DOHH2 (cell line): ENCODE data around the gene TNFSF12.

Experiments
- H3F3A ChIP-seq: fragments of 200-600 bp; sonication (generic), shearing (Covaris generic); 2 replicates; pipeline ENCODE4 v1.6.0; 2016; ENCODE audit warnings: antibody characterized with exemption, mild to moderate bottlenecking; ENCODE audit not compliant: control insufficient read depth, insufficient read depth
- H3K27ac ChIP-seq: fragments of 200-600 bp; sonication (generic); 2 replicates; pipeline ENCODE4 v1.5.1; 2014; ENCODE audit warnings: low read depth, mild to moderate bottlenecking, low read length, moderate library complexity
- H3K27me3 ChIP-seq: fragments of 200-600 bp; sonication (generic); 2 replicates; pipeline ENCODE4 v1.6.1; 2014; ENCODE audit warnings: mild to moderate bottlenecking, low read length, mixed read lengths; ENCODE audit not compliant: control insufficient read depth
- H3K36me3 ChIP-seq: fragments of 200-600 bp; sonication (generic); 2 replicates; pipeline ENCODE4 v1.6.1; 2014; ENCODE audit warnings: mild to moderate bottlenecking, low read length, moderate library complexity, mixed read lengths; ENCODE audit not compliant: control insufficient read depth
- H3K4me1 ChIP-seq: fragments of 200-600 bp; sonication (generic); 2 replicates; pipeline ENCODE4 v1.6.1; 2014; ENCODE audit warnings: mild to moderate bottlenecking, low read length, mixed read lengths; ENCODE audit not compliant: control insufficient read depth
- H3K4me2 ChIP-seq: fragments of 200-600 bp; sonication (generic); 2 replicates; pipeline ENCODE4 v1.6.0; 2014; ENCODE audit warnings: mild to moderate bottlenecking, low read length, moderate library complexity
- H3K4me3 ChIP-seq: fragments of 200-600 bp; sonication (generic); 2 replicates; pipeline ENCODE4 v1.5.1; 2014; ENCODE audit warnings: mild to moderate bottlenecking, low read length, mixed read lengths
- H3K79me2 ChIP-seq: fragments of 200-600 bp; sonication (generic); 2 replicates; pipeline ENCODE4 v1.6.1; 2014; ENCODE audit warnings: mild to moderate bottlenecking, low read length, mixed read lengths; ENCODE audit not compliant: control insufficient read depth
- H3K9me2 ChIP-seq: fragments of 200-600 bp; sonication (generic); replicated peaks from 2 replicates; pipeline ENCODE4 v1.6.1; 2014; ENCODE audit warnings: mild to moderate bottlenecking, low read length, mixed read lengths; ENCODE audit not compliant: control insufficient read depth
- H3K9me3 ChIP-seq: fragments of 200-600 bp; sonication (generic); 2 replicates; pipeline ENCODE4 v1.6.1; 2014; ENCODE audit warnings: antibody characterized with exemption, low read length, mixed read lengths; ENCODE audit not compliant: control insufficient read depth, insufficient read depth
- H4K20me1 ChIP-seq: fragments of 200-600 bp; sonication (generic); 2 replicates; pipeline ENCODE4 v1.6.0; 2014; ENCODE audit warnings: low read depth, mild to moderate bottlenecking, antibody characterized with exemption, low read length, moderate library complexity; ENCODE audit not compliant: control insufficient read depth, insufficient read depth
- CTCF ChIP-seq: fragments of 200-600 bp; sonication (generic); IDR thresholded peaks from one replicate; pipeline ENCODE4 v1.5.1; 2014; ENCODE audit warnings: antibody characterized with exemption, mild to moderate bottlenecking, low read depth, low read length; ENCODE audit not compliant: poor library complexity, severe bottlenecking
- EZH2phosphoT487 ChIP-seq: fragments of 200-600 bp; sonication (generic); IDR thresholded peaks from 2 replicates; pipeline ENCODE4 v1.6.1; 2017; ENCODE audit warnings: borderline replicate concordance, mild to moderate bottlenecking, antibody characterized with exemption, low read length, moderate library complexity, mixed read lengths

The TNFSF12 gene

DNA sequence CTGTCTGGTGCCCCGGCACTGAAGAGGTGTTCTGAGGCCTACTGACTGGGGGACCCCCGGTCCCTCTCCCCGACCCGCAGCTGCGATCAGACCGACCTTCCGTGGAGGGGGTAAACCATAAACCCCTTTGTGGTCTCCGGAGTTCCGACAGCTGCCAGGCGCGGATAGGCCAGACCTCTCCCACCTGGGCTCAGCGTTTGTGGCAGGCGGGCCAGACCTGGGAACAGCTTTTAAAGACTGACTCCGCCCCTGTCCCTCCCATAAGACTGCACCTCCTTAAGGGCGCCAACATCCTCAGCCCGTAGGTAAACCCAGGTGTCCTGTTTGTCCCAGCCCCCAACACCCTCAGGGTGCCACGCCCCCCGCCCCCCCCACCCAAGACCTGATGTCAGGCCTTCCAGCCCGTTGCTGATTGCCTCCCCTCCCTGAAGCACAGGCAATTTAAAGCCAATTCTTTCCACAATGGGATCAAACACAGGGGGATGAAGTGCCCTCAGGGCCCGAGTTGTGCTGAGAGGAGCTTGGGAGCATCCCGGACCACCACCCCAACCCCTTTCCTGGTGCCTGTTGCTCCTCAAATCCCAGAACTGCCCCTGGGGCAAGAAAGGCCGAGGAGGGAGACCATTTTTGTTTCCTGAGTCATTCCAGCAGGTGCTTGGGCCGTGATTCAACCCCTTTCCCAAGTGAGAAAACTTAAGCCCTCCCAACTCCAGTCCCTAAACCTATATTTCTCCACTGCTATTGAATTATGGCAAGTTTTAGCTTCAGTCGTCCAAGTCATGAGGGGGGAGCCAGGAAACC is 41.2 kb downstream of the TNFSF12 start, which contains the start of gene SOX15:
Gene SOX15 (minus strand): TSS at position 204 of the 801 bp plus-strand sequence. CDS start 418 bp downstream, outside the sequence.
- Histone ChIP-seq H4K20me1 (no peaks in the 10 kb centered on the region), H3K4me3 (no peak within 1 kb of the TSS), H3F3A (peaks cover 3% of the 10 kb centered on the region; the same call in 1 of the 2 replicates), H3K79me2 (peaks cover 15% of the 10 kb centered on the region), H3K9me2 (no peaks in the 10 kb centered on the region), H3K9me3 (no peaks in the 10 kb centered on the region), H3K27me3 (no peaks in the 10 kb centered on the region), H3K36me3 (peaks cover 87% of the 10 kb centered on the region), H3K4me2 (no peak within 1 kb of the TSS), H3K4me1 (peaks cover 9% of the 10 kb centered on the region), H3K27ac (no peak within 1 kb of the TSS)
- TF ChIP-seq EZH2phosphoT487 = no peak
- no peak for TF ChIP-seq CTCF

DNA sequence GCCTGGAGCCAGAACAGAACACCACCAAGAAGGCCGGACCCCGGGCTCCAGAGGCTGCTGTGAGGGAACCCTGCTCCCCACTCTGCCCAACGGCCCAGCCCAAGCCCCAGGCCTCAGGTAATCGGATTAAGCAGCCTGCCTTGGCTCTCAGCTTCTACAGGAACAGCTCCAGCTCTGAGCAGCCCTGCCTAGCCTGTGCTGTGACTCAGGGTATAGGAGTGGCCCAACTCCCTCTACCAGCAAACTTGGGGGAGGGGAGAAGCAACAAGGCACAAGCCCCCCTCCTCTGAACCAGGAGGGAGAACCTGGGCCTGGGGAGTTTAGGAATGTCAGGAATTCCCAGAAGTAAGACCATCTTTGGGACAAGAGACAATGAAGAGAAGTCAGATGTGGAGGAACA is 41.9 kb downstream of the TNFSF12 start:
- no peaks in the 10 kb centered on the region for H4K20me1 ChIP-seq
- no peak overlapping the region for H3K27ac ChIP-seq
- no peaks in the 10 kb centered on the region for H3K27me3 ChIP-seq
- peaks cover 2% of the 10 kb centered on the region for H3K4me1 ChIP-seq
- H3F3A ChIP-seq = peaks cover 3% of the 10 kb centered on the region; the same call in 1 of the 2 replicates
- H3K9me3 ChIP-seq = no peaks in the 10 kb centered on the region
- peaks cover 89% of the 10 kb centered on the region for H3K36me3 ChIP-seq
- H3K4me2 ChIP-seq = no peak overlapping the region
- no peaks in the 10 kb centered on the region for H3K9me2 ChIP-seq
- peaks cover 8% of the 10 kb centered on the region for H3K79me2 ChIP-seq
- H3K4me3 ChIP-seq = no peak overlapping the region
- TF ChIP-seq EZH2phosphoT487 (no peak), CTCF (no peak)

- TF ChIP-seq CTCF (no peak), EZH2phosphoT487 (no peak)
- H3K4me3 ChIP-seq = no peak overlapping the region
- peaks cover under 1% of the 10 kb centered on the region; the same call in 1 of the 2 replicates for H3K79me2 ChIP-seq
- H3K27ac ChIP-seq = no peak overlapping the region
- peaks cover 91% of the 10 kb centered on the region for H3K36me3 ChIP-seq
- no peak overlapping the region for H3K4me2 ChIP-seq
- no peaks in the 10 kb centered on the region for H3K27me3 ChIP-seq
- no peaks in the 10 kb centered on the region for H4K20me1 ChIP-seq
- H3K9me2 ChIP-seq = no peaks in the 10 kb centered on the region
- H3F3A ChIP-seq = peaks cover 3% of the 10 kb centered on the region; the same call in 1 of the 2 replicates
- H3K4me1 ChIP-seq = no peaks in the 10 kb centered on the region
- no peaks in the 10 kb centered on the region for H3K9me3 ChIP-seq
These were observed 42.7 kb downstream of the TNFSF12 start for GRCh38 chr17:7591596-7591995.
